ENCODE data around the gene PRAME. TPM values are rescaled to one million over a fixed set of nuclear protein-coding genes. Genes with fewer than 3 reads are reported as not detected.

Gene PRAME
- total RNA-seq, 1 donor from 2014 or later = 0.21 TPM

DNA sequence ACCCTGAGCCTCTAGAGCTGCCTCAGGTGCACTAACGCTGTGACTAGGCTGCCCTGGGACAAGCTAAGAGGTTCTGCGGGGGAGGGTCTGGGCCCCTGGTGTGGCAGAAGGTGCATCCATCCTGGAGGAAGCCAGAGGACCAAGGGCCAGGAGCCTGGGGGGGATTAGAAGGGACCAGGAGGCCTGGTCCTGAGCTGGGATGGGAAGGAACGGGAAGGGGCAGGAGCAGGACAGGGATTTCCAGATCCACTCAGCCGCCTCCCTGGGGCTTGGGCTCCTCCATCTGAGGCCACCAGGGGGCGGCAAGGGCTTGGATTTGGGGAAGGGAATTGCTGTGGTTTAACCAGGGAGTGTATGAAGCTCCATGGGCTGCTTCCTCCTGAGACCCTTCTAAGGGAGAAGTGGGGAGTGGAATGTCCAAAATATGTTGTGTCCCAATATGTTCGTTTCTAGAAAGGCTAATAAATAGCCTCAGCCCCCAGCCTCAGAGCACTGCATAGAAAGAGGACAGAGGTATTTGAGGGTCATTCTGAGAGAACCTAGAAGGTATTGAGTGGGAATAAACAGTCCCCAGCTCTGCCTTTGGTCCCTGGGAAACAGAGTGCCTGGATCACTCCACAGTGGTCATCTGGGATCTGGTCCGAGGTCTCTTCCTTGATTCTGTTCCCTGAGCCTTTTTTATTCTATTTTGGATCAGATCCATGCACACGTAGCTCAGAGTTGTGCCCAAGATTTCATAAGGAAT is 17.4 kb upstream of the PRAME start:
- Mint-ChIP-seq H3K27me3 (ENCODE audit: low read depth) (peaks cover 73% of the 10 kb centered on the region), H3K36me3 (ENCODE audit: low read depth) (no peaks in the 10 kb centered on the region), H3K9me3 (no peaks in the 10 kb centered on the region), H3K4me1 (no peaks in the 10 kb centered on the region), H3K4me3 (no peak overlapping the region), H3K27ac (ENCODE audit: unreplicated experiment) (no peak overlapping the region)
- peak; percentile 66 for DNase-seq (ENCODE audit: low read depth, low spot score)
- peak; percentile 78 for TF ChIP-seq CTCF (conservative IDR thresholded peaks at IDR 0.05)

DNA sequence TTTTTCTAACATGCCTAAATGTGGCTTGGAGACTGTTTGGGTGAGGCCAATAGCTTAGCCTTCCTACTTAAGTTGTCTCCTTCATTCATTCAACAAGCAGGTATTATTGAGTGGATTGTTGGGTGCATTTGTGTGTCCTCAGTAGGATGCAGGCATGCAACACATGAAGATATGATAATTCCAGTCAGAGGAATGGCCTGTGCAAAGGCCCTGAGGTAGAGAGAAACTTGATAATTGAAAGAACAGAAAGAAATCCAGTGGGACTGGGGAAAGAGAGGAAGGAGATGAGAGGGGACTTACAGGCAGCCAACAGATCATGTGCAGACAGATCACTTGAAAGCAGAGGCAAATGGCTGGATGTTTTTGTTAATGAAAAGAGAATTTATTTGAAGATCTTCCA is 15.3 kb upstream of the PRAME start:
- Mint-ChIP-seq H3K36me3 (ENCODE audit: low read depth) (no peaks in the 10 kb centered on the region), H3K4me1 (no peaks in the 10 kb centered on the region), H3K27ac (ENCODE audit: unreplicated experiment) (no peak overlapping the region), H3K4me3 (no peak overlapping the region), H3K27me3 (ENCODE audit: low read depth) (peaks cover 83% of the 10 kb centered on the region), H3K9me3 (no peaks in the 10 kb centered on the region)
- no peak for TF ChIP-seq CTCF (conservative IDR thresholded peaks at IDR 0.05)
- DNase-seq (ENCODE audit: low read depth, low spot score) = no peak

DNA sequence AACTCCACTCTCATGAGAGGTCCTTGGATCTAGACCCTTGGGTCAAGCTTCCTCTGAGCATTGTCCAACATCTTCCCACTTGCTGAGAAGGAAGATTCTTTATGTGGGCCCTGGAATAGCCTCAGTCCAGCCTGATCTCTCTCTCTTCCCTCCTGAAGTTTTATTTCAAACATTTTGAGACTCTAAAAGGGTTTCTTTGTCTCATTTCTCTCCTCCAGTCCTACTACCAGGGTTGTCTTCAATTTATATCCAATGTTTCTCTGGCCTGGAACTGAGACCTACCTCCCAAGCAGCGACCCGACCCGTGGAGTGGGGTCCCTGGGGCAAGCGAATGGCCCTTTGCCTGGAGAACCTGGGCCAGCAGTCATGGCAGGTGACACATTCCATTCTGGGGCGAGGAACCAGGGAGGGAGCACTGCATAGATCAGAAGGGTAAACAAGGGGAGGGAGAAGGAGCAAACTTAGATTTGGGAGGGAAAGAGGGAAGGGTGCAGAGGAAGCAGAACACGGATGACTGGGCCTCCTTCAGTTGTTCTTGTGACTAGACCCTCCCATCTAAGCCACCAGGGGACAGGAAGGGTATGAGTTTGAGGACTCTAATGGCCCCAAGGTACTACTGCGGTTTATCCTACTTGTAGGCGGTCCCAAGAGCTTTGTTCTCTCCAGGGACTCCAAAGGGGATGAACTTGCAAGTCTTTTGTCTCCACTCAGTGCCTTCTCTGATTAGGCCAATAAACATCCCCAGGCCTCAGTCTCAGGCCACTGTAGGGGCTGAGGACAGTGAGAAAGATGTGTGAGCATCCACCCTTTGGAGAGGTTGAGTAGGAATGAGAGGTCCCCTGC is 14.2 kb upstream of the PRAME start:
- Mint-ChIP-seq H3K4me3 (no peak overlapping the region), H3K36me3 (ENCODE audit: low read depth) (no peaks in the 10 kb centered on the region), H3K27ac (ENCODE audit: unreplicated experiment) (no peak overlapping the region), H3K4me1 (no peaks in the 10 kb centered on the region), H3K27me3 (ENCODE audit: low read depth) (peaks cover 89% of the 10 kb centered on the region), H3K9me3 (no peaks in the 10 kb centered on the region)
- no peak for DNase-seq (ENCODE audit: low read depth, low spot score)
- TF ChIP-seq CTCF (conservative IDR thresholded peaks at IDR 0.05) = no peak

- TF ChIP-seq CTCF (conservative IDR thresholded peaks at IDR 0.05) = no peak
- peaks cover 95% of the 10 kb centered on the region for H3K27me3 Mint-ChIP-seq (ENCODE audit: low read depth)
- no peaks in the 10 kb centered on the region for H3K36me3 Mint-ChIP-seq (ENCODE audit: low read depth)
- DNase-seq (ENCODE audit: low read depth, low spot score) = no peak
- H3K27ac Mint-ChIP-seq (ENCODE audit: unreplicated experiment) = no peak overlapping the region
- no peaks in the 10 kb centered on the region for H3K4me1 Mint-ChIP-seq
- no peak overlapping the region for H3K4me3 Mint-ChIP-seq
- H3K9me3 Mint-ChIP-seq = peaks cover 3% of the 10 kb centered on the region
Measured at GRCh38 chr22:22571862-22572261, 12.8 kb upstream of the PRAME start.

GRCh38 chr22:22571429-22571828 is 12.4 kb upstream of the PRAME start:
- Mint-ChIP-seq H3K4me1 (no peaks in the 10 kb centered on the region), H3K9me3 (peaks cover 3% of the 10 kb centered on the region), H3K27ac (ENCODE audit: unreplicated experiment) (no peak overlapping the region), H3K36me3 (ENCODE audit: low read depth) (no peaks in the 10 kb centered on the region), H3K27me3 (ENCODE audit: low read depth) (peaks cover 94% of the 10 kb centered on the region), H3K4me3 (no peak overlapping the region)
- DNase-seq (ENCODE audit: low read depth, low spot score) = no peak
- TF ChIP-seq CTCF (conservative IDR thresholded peaks at IDR 0.05) = no peak
